Measurements from ENCODE around the gene ANLN. TPM values are rescaled to one million over a fixed set of nuclear protein-coding genes. Genes with fewer than 3 reads are reported as not detected.
"Not testable (repeated sequence)": the region's sequence is repeated elsewhere in the genome, so short reads cannot be mapped to it uniquely, and the experiment has no call there.

The ANLN gene
- polyA plus RNA-seq, 3 donors from 2014 or later: 0.84 TPM; not detected in 2

DNA sequence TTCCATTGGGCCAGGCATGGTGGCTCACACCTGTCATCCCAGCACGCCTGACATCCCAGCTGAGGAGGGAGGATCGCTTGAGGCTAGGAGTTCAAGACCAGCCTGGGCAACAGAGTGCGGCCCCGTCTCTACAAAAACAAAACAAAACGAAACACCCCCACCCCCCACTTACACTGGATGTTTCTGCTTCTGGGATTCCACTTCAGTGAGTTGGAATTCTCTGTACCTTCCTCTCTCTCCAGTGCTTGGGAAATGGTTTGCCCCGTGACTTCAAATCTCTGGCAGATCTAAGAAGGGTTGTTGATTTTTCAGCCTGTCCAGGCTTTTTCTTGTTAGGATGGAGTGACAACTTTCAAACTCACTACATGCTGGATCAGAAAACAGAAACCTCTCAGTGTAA, 106.9 kb downstream of the ANLN start:
- Mint-ChIP-seq H3K4me1 (peaks cover 0 to 1% of the 10 kb centered on the region in 2 donors), H3K4me3 (no peak overlapping the region), H3K27ac (no peak overlapping the region), H3K27me3 (ENCODE audit: low read depth in 3 of 3) (peaks cover 7 to 38% (median 20%) of the 10 kb centered on the region in 3 donors), H3K36me3 (no peaks in the 10 kb centered on the region), H3K9me3 (peaks cover 0 to 3% (median 0%) of the 10 kb centered on the region in 6 donors)
- DNase-seq: no peak

DNA sequence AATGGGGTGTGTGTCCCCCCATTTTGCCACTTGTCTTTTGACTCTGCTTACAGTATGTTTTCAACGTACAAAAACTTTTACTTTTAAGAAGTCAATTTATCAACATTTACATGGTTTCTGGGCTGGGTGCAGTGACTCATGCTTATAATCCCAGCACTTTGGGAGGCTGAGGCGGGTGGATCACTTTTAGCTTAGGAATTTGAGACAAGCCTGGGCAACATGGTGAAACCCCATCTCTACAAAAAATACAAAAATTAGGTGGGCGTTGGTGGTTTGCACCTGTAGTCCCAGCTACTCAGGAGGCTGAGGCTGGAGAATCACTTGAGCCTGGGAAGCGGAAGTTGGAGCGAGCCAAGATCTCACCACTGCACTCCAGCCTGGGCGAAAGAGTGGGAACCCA, 107.5 kb downstream of the ANLN start:
- DNase-seq, H3K9me3 Mint-ChIP-seq, H3K4me1 Mint-ChIP-seq, H3K36me3 Mint-ChIP-seq, H3K27ac Mint-ChIP-seq, H3K4me3 Mint-ChIP-seq: not testable (repeated sequence)
- peaks cover 7 to 43% (median 21%) of the 10 kb centered on the region in 3 donors for H3K27me3 Mint-ChIP-seq (ENCODE audit: low read depth in 3 of 3)

DNA sequence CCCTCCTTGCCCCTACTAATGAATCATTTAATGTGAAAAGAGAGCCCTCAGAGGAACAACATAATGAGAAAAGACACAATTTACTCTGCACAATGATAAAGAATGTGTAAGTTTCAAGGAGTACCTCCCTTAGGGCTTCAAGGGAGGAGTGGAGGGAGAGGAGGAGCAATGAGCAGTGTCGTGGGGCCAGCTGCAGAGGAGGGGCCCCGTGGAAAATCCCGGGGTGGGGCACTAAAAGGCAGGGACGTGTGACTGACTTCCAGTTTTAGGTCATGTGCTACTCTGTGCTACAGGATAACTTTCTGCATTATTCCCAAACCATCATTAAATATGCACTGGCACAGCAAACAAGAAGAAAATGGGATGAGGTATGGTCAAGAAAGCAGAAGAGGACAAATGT, 108.1 kb downstream of the ANLN start:
- peaks cover 0 to 3% (median 0%) of the 10 kb centered on the region in 6 donors for H3K9me3 Mint-ChIP-seq
- DNase-seq: no peak
- H3K4me3 Mint-ChIP-seq: no peak overlapping the region
- H3K27me3 Mint-ChIP-seq (ENCODE audit: low read depth in 3 of 3): peaks cover 7 to 44% (median 24%) of the 10 kb centered on the region in 3 donors
- no peaks in the 10 kb centered on the region for H3K36me3 Mint-ChIP-seq
- peak overlapping the region in 1 of 6 donors; percentile 14 for H3K27ac Mint-ChIP-seq
- H3K4me1 Mint-ChIP-seq: peaks cover 2 to 6% of the 10 kb centered on the region in 2 donors

Other genes with a start within 250 kb of the ANLN start
- gene EEPD1, start 236.6 kb upstream of the ANLN start, polyA plus RNA-seq: 1 to 10 TPM; 1.3 to 4.4 (median 2.1) TPM